ENCODE results near the gene SCCPDH. TPM values are rescaled to one million over a fixed set of nuclear protein-coding genes. Genes with fewer than 3 reads are reported as not detected.
"Not testable (repeated sequence)": the region's sequence is repeated elsewhere in the genome, so short reads cannot be mapped to it uniquely, and the experiment has no call there.

Gene SCCPDH
- total and polyA plus RNA-seq, 2 donors = 19.3 to 42.7 TPM

- H3K27ac ChIP-seq (ENCODE audit: low read depth in 1 of 2, low read length in 1 of 2) = no peak overlapping the region
- no peak overlapping the region for H3K4me3 ChIP-seq (ENCODE audit: low read length in 2 of 2)
- peaks cover 2 to 13% of the 10 kb centered on the region in 2 donors for H3K4me1 ChIP-seq (ENCODE audit: control insufficient read depth in 2 of 2, insufficient read depth in 2 of 2, low read length in 2 of 2)
- peaks cover 34 to 51% of the 10 kb centered on the region in 2 donors for H3K36me3 ChIP-seq (ENCODE audit: control insufficient read depth in 2 of 2, insufficient read depth in 2 of 2, low read length in 1 of 2)
- WGBS = 96% methylated on average over 4 of the region's 4 CpGs
- H3K27me3 ChIP-seq (ENCODE audit: control insufficient read depth in 2 of 2, insufficient read depth in 1 of 2, low read length in 1 of 2) = no peaks in the 10 kb centered on the region
- no peak for DNase-seq (ENCODE audit: low read depth in 6 of 9, low spot score in 9 of 9)
- H3K9me3 ChIP-seq (ENCODE audit: control insufficient read depth in 2 of 2, insufficient read depth in 1 of 2, low read length in 1 of 2) = peaks cover 1 to 4% of the 10 kb centered on the region in 2 donors
These were observed 4.1 kb downstream of the SCCPDH start for GRCh38 chr1:246728311-246728710.

DNA sequence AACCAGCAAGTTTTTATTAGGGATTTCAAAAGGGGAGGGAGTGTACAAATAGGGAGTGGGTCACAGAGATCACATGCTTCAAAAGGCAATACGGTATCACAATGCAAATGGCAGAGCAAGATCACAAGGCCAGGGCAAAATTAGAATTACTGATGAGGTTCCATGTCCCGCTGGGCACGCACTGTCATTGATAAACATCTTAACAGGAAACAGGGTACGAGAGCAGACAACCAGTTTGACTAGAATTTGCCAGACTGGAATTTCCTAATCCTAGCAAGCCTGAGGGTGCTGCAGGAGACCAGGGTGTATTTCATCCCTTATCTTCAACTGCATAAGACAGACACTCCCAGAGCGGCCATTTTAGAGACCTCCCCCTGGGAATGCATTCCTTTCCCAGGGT is 4.8 kb downstream of the SCCPDH start:
- not testable (repeated sequence) for H3K27ac ChIP-seq (ENCODE audit: low read depth in 1 of 2, low read length in 1 of 2); H3K9me3 ChIP-seq (ENCODE audit: control insufficient read depth in 2 of 2, insufficient read depth in 1 of 2, low read length in 1 of 2); DNase-seq (ENCODE audit: low read depth in 6 of 9, low spot score in 9 of 9); H3K4me1 ChIP-seq (ENCODE audit: control insufficient read depth in 2 of 2, insufficient read depth in 2 of 2, low read length in 2 of 2); H3K27me3 ChIP-seq (ENCODE audit: control insufficient read depth in 2 of 2, insufficient read depth in 1 of 2, low read length in 1 of 2); H3K4me3 ChIP-seq (ENCODE audit: low read length in 2 of 2)
- 99% methylated on average over 5 of the region's 5 CpGs for WGBS
- peaks cover 37 to 55% of the 10 kb centered on the region in 2 donors for H3K36me3 ChIP-seq (ENCODE audit: control insufficient read depth in 2 of 2, insufficient read depth in 2 of 2, low read length in 1 of 2)

DNA sequence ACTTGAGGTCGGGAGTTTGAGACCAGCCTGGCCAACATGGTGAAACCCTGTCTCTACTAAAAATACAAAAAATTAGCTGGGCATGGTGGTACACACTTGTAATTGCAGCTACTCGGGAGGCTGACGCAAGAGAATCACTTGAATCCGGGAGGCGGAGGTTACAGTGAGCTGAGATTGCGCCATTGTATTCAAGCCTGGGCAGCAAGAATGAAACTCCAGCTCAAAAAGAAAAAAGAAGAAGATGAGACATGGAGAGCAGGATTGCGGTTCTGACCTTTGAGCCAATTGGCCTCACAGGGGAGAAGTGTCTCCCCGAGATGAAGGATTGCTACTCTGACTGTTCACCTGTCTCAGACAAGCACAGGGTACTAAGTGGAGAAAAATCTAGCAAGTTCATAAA is 6.6 kb downstream of the SCCPDH start:
- no peak overlapping the region for H3K27ac ChIP-seq (ENCODE audit: low read depth in 1 of 2, low read length in 1 of 2)
- 98% methylated on average over 8 of the region's 8 CpGs for WGBS
- no peak overlapping the region for H3K4me3 ChIP-seq (ENCODE audit: low read length in 2 of 2)
- peaks cover 1 to 4% of the 10 kb centered on the region in 2 donors for H3K9me3 ChIP-seq (ENCODE audit: control insufficient read depth in 2 of 2, insufficient read depth in 1 of 2, low read length in 1 of 2)
- H3K27me3 ChIP-seq (ENCODE audit: control insufficient read depth in 2 of 2, insufficient read depth in 1 of 2, low read length in 1 of 2) = no peaks in the 10 kb centered on the region
- peaks cover 38 to 65% of the 10 kb centered on the region in 2 donors for H3K36me3 ChIP-seq (ENCODE audit: control insufficient read depth in 2 of 2, insufficient read depth in 2 of 2, low read length in 1 of 2)
- H3K4me1 ChIP-seq (ENCODE audit: control insufficient read depth in 2 of 2, insufficient read depth in 2 of 2, low read length in 2 of 2) = no peaks in the 10 kb centered on the region
- no peak for DNase-seq (ENCODE audit: low read depth in 6 of 9, low spot score in 9 of 9)

DNA sequence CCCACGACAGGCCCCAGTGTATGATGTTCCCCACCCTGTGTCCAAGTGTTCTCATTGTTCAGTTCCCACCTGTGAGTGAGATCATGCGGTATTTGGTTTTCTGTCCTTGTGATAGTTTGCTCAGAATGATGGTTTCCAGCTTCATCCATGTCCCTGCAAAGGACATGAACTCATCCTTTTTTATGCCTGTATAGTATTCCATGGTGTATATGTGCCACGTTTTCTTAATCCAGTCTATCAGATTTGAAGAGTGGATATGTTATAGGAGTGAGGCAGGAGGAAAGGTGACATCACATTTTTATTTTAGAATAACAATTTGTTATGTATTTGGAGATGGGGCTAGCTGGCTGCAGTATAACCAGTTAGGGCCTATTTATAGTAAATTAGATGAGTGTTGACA is 7.7 kb downstream of the SCCPDH start:
- H3K36me3 ChIP-seq (ENCODE audit: control insufficient read depth in 2 of 2, insufficient read depth in 2 of 2, low read length in 1 of 2) = peaks cover 38 to 74% of the 10 kb centered on the region in 2 donors
- not testable (repeated sequence) for H3K27ac ChIP-seq (ENCODE audit: low read depth in 1 of 2, low read length in 1 of 2); H3K9me3 ChIP-seq (ENCODE audit: control insufficient read depth in 2 of 2, insufficient read depth in 1 of 2, low read length in 1 of 2); H3K4me3 ChIP-seq (ENCODE audit: low read length in 2 of 2); H3K4me1 ChIP-seq (ENCODE audit: control insufficient read depth in 2 of 2, insufficient read depth in 2 of 2, low read length in 2 of 2); H3K27me3 ChIP-seq (ENCODE audit: control insufficient read depth in 2 of 2, insufficient read depth in 1 of 2, low read length in 1 of 2); DNase-seq (ENCODE audit: low read depth in 6 of 9, low spot score in 9 of 9)
- 97% methylated on average over 3 of the region's 3 CpGs for WGBS

- H3K9me3 ChIP-seq (ENCODE audit: control insufficient read depth in 2 of 2, insufficient read depth in 1 of 2, low read length in 1 of 2) = peaks cover 1 to 4% of the 10 kb centered on the region in 2 donors
- H3K36me3 ChIP-seq (ENCODE audit: control insufficient read depth in 2 of 2, insufficient read depth in 2 of 2, low read length in 1 of 2) = peaks cover 29 to 69% of the 10 kb centered on the region in 2 donors
- H3K4me3 ChIP-seq (ENCODE audit: low read length in 2 of 2) = no peak overlapping the region
- H3K4me1 ChIP-seq (ENCODE audit: control insufficient read depth in 2 of 2, insufficient read depth in 2 of 2, low read length in 2 of 2) = no peaks in the 10 kb centered on the region
- no peak overlapping the region for H3K27ac ChIP-seq (ENCODE audit: low read depth in 1 of 2, low read length in 1 of 2)
- no peak for DNase-seq (ENCODE audit: low read depth in 6 of 9, low spot score in 9 of 9)
- no peaks in the 10 kb centered on the region for H3K27me3 ChIP-seq (ENCODE audit: control insufficient read depth in 2 of 2, insufficient read depth in 1 of 2, low read length in 1 of 2)
These were observed 9.5 kb downstream of the SCCPDH start for GRCh38 chr1:246733704-246734103.

DNA sequence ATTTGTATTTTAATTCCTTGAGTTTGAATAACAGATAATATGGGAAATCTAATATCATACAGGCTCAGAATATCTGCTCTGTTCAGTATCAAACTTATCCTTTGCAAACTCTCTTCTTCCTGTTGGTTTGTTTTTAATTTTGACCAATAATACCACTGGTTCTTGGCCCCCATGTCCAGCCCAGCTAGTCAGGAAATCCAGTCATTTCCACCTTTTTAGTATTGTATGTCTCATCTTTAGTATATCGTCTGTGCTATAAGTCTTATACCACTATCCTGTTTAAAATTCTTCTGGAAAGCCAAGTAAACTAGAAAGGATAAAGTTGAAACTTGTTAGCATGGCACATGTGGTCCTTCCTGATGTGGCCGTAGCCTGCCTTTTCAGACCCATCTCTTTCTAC is 10.7 kb downstream of the SCCPDH start:
- H3K36me3 ChIP-seq (ENCODE audit: control insufficient read depth in 2 of 2, insufficient read depth in 2 of 2, low read length in 1 of 2) = peaks cover 25 to 69% of the 10 kb centered on the region in 2 donors
- H3K27me3 ChIP-seq (ENCODE audit: control insufficient read depth in 2 of 2, insufficient read depth in 1 of 2, low read length in 1 of 2) = no peaks in the 10 kb centered on the region
- peaks cover 0 to 1% of the 10 kb centered on the region in 2 donors for H3K9me3 ChIP-seq (ENCODE audit: control insufficient read depth in 2 of 2, insufficient read depth in 1 of 2, low read length in 1 of 2)
- no peak overlapping the region for H3K27ac ChIP-seq (ENCODE audit: low read depth in 1 of 2, low read length in 1 of 2)
- no peaks in the 10 kb centered on the region for H3K4me1 ChIP-seq (ENCODE audit: control insufficient read depth in 2 of 2, insufficient read depth in 2 of 2, low read length in 2 of 2)
- DNase-seq (ENCODE audit: low read depth in 6 of 9, low spot score in 9 of 9) = no peak
- WGBS = 97% methylated on average over 2 of the region's 2 CpGs
- H3K4me3 ChIP-seq (ENCODE audit: low read length in 2 of 2) = no peak overlapping the region

- no peak overlapping the region for H3K27ac ChIP-seq (ENCODE audit: low read depth in 1 of 2, low read length in 1 of 2)
- peaks cover 18 to 63% of the 10 kb centered on the region in 2 donors for H3K36me3 ChIP-seq (ENCODE audit: control insufficient read depth in 2 of 2, insufficient read depth in 2 of 2, low read length in 1 of 2)
- no peaks in the 10 kb centered on the region for H3K9me3 ChIP-seq (ENCODE audit: control insufficient read depth in 2 of 2, insufficient read depth in 1 of 2, low read length in 1 of 2)
- H3K4me3 ChIP-seq (ENCODE audit: low read length in 2 of 2) = no peak overlapping the region
- DNase-seq (ENCODE audit: low read depth in 6 of 9, low spot score in 9 of 9) = no peak
- no peaks in the 10 kb centered on the region for H3K4me1 ChIP-seq (ENCODE audit: control insufficient read depth in 2 of 2, insufficient read depth in 2 of 2, low read length in 2 of 2)
- WGBS = 96% methylated on average over 5 of the region's 5 CpGs
- no peaks in the 10 kb centered on the region for H3K27me3 ChIP-seq (ENCODE audit: control insufficient read depth in 2 of 2, insufficient read depth in 1 of 2, low read length in 1 of 2)
These were observed 11.5 kb downstream of the SCCPDH start for GRCh38 chr1:246735735-246736134.

- no peaks in the 10 kb centered on the region for H3K9me3 ChIP-seq (ENCODE audit: control insufficient read depth in 2 of 2, insufficient read depth in 1 of 2, low read length in 1 of 2)
- H3K4me1 ChIP-seq (ENCODE audit: control insufficient read depth in 2 of 2, insufficient read depth in 2 of 2, low read length in 2 of 2) = no peaks in the 10 kb centered on the region
- WGBS = 97% methylated on average over 8 of the region's 8 CpGs
- no peaks in the 10 kb centered on the region for H3K27me3 ChIP-seq (ENCODE audit: control insufficient read depth in 2 of 2, insufficient read depth in 1 of 2, low read length in 1 of 2)
- no peak overlapping the region for H3K27ac ChIP-seq (ENCODE audit: low read depth in 1 of 2, low read length in 1 of 2)
- DNase-seq (ENCODE audit: low read depth in 6 of 9, low spot score in 9 of 9) = no peak
- no peak overlapping the region for H3K4me3 ChIP-seq (ENCODE audit: low read length in 2 of 2)
- peaks cover 4 to 23% of the 10 kb centered on the region in 2 donors for H3K36me3 ChIP-seq (ENCODE audit: control insufficient read depth in 2 of 2, insufficient read depth in 2 of 2, low read length in 1 of 2)
These were observed 18.2 kb downstream of the SCCPDH start for GRCh38 chr1:246742396-246742795.

GRCh38 chr1:246746155-246746554 is 21.9 kb downstream of the SCCPDH start:
- 98% methylated on average over 9 of the region's 10 CpGs for WGBS
- not testable (repeated sequence) for H3K4me1 ChIP-seq (ENCODE audit: control insufficient read depth in 2 of 2, insufficient read depth in 2 of 2, low read length in 2 of 2); H3K9me3 ChIP-seq (ENCODE audit: control insufficient read depth in 2 of 2, insufficient read depth in 1 of 2, low read length in 1 of 2); H3K27ac ChIP-seq (ENCODE audit: low read depth in 1 of 2, low read length in 1 of 2); H3K4me3 ChIP-seq (ENCODE audit: low read length in 2 of 2); DNase-seq (ENCODE audit: low read depth in 6 of 9, low spot score in 9 of 9); H3K27me3 ChIP-seq (ENCODE audit: control insufficient read depth in 2 of 2, insufficient read depth in 1 of 2, low read length in 1 of 2)
- peaks cover 4 to 24% of the 10 kb centered on the region in 2 donors for H3K36me3 ChIP-seq (ENCODE audit: control insufficient read depth in 2 of 2, insufficient read depth in 2 of 2, low read length in 1 of 2)

GRCh38 chr1:246748006-246748405 is 23.8 kb downstream of the SCCPDH start:
- Histone ChIP-seq H3K4me1 (ENCODE audit: control insufficient read depth in 2 of 2, insufficient read depth in 2 of 2, low read length in 2 of 2) (no peaks in the 10 kb centered on the region), H3K9me3 (ENCODE audit: control insufficient read depth in 2 of 2, insufficient read depth in 1 of 2, low read length in 1 of 2) (no peaks in the 10 kb centered on the region), H3K27ac (ENCODE audit: low read depth in 1 of 2, low read length in 1 of 2) (no peak overlapping the region), H3K4me3 (ENCODE audit: low read length in 2 of 2) (no peak overlapping the region), H3K36me3 (ENCODE audit: control insufficient read depth in 2 of 2, insufficient read depth in 2 of 2, low read length in 1 of 2) (peaks cover 4 to 21% of the 10 kb centered on the region in 2 donors), H3K27me3 (ENCODE audit: control insufficient read depth in 2 of 2, insufficient read depth in 1 of 2, low read length in 1 of 2) (no peaks in the 10 kb centered on the region)
- DNase-seq (ENCODE audit: low read depth in 6 of 9, low spot score in 9 of 9) = no peak
- WGBS = 89% methylated on average over 9 of the region's 9 CpGs

Data from thymus (tissue), 11 donors.